ENCODE data around the gene GABARAPL2.

The GABARAPL2 gene

GRCh38 chr16:75534560-75535205 lies 31.5 kb upstream of the GABARAPL2 start:
- no peak for ATAC-seq
- TF ChIP-seq, protein P1, sequence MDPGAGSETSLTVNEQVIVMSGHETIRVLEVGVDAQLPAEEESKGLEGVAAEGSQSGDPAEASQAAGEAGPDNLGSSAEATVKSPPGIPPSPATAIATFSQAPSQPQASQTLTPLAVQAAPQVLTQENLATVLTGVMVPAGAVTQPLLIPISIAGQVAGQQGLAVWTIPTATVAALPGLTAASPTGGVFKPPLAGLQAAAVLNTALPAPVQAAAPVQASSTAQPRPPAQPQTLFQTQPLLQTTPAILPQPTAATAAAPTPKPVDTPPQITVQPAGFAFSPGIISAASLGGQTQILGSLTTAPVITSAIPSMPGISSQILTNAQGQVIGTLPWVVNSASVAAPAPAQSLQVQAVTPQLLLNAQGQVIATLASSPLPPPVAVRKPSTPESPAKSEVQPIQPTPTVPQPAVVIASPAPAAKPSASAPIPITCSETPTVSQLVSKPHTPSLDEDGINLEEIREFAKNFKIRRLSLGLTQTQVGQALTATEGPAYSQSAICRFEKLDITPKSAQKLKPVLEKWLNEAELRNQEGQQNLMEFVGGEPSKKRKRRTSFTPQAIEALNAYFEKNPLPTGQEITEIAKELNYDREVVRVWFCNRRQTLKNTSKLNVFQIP (CRISPR knock-in tag; IDR thresholded peaks at IDR 0.05; ENCODE audit: borderline replicate concordance, low read depth): no peak
- TF ChIP-seq OSR1 (CRISPR knock-in tag; IDR thresholded peaks at IDR 0.05): no peak
- TF ChIP-seq, protein P2, sequence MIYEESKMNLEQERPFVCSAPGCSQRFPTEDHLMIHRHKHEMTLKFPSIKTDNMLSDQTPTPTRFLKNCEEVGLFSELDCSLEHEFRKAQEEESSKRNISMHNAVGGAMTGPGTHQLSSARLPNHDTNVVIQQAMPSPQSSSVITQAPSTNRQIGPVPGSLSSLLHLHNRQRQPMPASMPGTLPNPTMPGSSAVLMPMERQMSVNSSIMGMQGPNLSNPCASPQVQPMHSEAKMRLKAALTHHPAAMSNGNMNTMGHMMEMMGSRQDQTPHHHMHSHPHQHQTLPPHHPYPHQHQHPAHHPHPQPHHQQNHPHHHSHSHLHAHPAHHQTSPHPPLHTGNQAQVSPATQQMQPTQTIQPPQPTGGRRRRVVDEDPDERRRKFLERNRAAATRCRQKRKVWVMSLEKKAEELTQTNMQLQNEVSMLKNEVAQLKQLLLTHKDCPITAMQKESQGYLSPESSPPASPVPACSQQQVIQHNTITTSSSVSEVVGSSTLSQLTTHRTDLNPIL (CRISPR knock-in tag; IDR thresholded peaks at IDR 0.05; ENCODE audit: low read depth): no peak
- no peak for TF ChIP-seq RARB (CRISPR knock-in tag; IDR thresholded peaks at IDR 0.05)
- TF ChIP-seq ZFP30 (CRISPR knock-in tag; IDR thresholded peaks at IDR 0.05): no peak
- no peak for TF ChIP-seq CSDC2 (CRISPR knock-in tag; IDR thresholded peaks at IDR 0.05)
- TF ChIP-seq PATZ1 (CRISPR knock-in tag; IDR thresholded peaks at IDR 0.05; ENCODE audit: borderline replicate concordance): no peak
- TF ChIP-seq TSHZ2 (CRISPR knock-in tag; IDR thresholded peaks at IDR 0.05): no peak
- TF ChIP-seq BACH2 (CRISPR knock-in tag; IDR thresholded peaks at IDR 0.05; ENCODE audit: borderline replicate concordance): no peak
- TF ChIP-seq ZC3H10 (CRISPR knock-in tag; IDR thresholded peaks at IDR 0.05): no peak
- no peak for TF ChIP-seq GLIS3 (CRISPR knock-in tag; IDR thresholded peaks at IDR 0.05)
- no peak for TF ChIP-seq PPARA (CRISPR knock-in tag; IDR thresholded peaks at IDR 0.05; ENCODE audit: borderline replicate concordance)
- TF ChIP-seq TCF4 (CRISPR knock-in tag; IDR thresholded peaks at IDR 0.05; ENCODE audit: borderline replicate concordance): no peak
- TF ChIP-seq ZFP3 (CRISPR knock-in tag; IDR thresholded peaks at IDR 0.05): no peak

DNA sequence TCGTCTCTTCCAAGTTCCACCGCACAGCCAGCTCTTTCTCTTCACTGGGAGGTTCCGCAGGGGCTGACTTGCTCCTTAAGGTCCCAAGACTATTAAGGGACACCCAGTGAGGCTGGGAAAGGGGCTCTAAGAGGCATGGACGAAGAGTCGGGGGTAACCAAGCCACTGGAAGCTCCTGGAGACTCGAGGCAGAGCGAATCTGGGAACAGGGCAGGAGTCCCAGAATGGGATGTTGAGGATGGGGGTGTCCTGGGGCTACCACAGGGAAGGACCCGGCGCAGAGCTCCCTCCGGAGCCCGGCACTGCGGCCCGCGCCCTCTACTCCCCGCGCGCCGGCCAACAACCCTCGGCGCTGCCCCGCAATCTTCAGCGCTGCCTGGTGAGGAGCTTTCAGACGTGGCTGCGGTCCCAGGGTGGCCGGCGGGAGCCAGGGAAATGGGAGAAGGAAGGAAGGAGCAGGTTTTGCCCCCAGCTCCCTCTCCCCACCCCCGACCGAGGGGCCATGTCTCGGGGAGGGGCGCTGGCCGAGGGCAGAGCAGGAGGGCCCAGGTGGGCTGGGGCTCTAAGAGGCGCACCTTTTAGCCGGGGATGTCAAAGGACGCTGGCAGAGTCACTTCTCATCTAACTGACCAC lies 30.9 kb upstream of the GABARAPL2 start:
- TF ChIP-seq ZNF8 (CRISPR knock-in tag; IDR thresholded peaks at IDR 0.05): no peak
- TF ChIP-seq RARB (CRISPR knock-in tag; IDR thresholded peaks at IDR 0.05): no peak
- no peak for TF ChIP-seq BACH2 (CRISPR knock-in tag; IDR thresholded peaks at IDR 0.05; ENCODE audit: borderline replicate concordance)
- TF ChIP-seq TOX (CRISPR knock-in tag; IDR thresholded peaks at IDR 0.05; ENCODE audit: borderline replicate concordance): no peak
- no peak for TF ChIP-seq CSRNP3 (CRISPR knock-in tag; IDR thresholded peaks at IDR 0.05)
- no peak for TF ChIP-seq TCF4 (CRISPR knock-in tag; IDR thresholded peaks at IDR 0.05; ENCODE audit: borderline replicate concordance)
- no peak for ATAC-seq

DNA sequence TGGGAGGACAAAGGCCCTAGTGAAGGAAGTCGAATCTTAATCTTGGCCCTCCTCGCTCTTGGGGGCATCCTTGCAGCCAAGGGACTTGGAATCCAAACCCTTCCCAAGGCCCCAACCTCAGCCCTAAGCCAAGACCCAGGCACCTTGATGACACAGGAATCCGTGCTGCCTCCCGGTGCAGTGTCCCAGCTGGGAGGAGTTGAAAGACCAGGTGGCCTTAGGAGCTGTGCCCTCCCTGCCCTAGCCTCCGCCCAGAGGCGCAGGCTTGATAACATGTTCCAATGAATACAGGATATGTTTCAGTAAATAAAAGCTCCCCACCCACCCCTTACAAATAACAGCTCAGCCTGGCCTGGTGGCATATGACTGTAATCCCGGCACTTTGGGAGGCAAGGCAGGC lies 30.3 kb upstream of the GABARAPL2 start, which contains the start of gene CHST5:
Gene CHST5 (minus strand): TSS at position 208 of the 400 bp plus-strand sequence. CDS start 5,724 bp downstream, outside the sequence.
- no peak for ATAC-seq
- TF ChIP-seq TOX (CRISPR knock-in tag; IDR thresholded peaks at IDR 0.05; ENCODE audit: borderline replicate concordance): no peak
- no peak for TF ChIP-seq ZNF70 (CRISPR knock-in tag; IDR thresholded peaks at IDR 0.05)
- no peak for TF ChIP-seq TCF4 (CRISPR knock-in tag; IDR thresholded peaks at IDR 0.05; ENCODE audit: borderline replicate concordance)
- no peak for TF ChIP-seq CSDC2 (CRISPR knock-in tag; IDR thresholded peaks at IDR 0.05)
